SK-N-SH (cell line): ENCODE measurements around the gene LSM14B. TPM values are rescaled to one million over a fixed set of nuclear protein-coding genes. Genes with fewer than 3 reads are reported as not detected.

Source experiments
- CTCF ChIA-PET: fragments of 300-600, 350-600 bp; formaldehyde crosslinking; extraction: SDS; loops from one replicate; lab custom pipeline; 2021; lab: Yijun Ruan, JAX
- POLR2A ChIA-PET: fragments of 350-600 bp; sonication (Branson Sonifier 250); formaldehyde crosslinking; extraction: SDS; loops from one replicate; lab custom pipeline; 2020; ENCODE audit warnings: antibody characterized with exemption, inconsistent platforms; lab: Yijun Ruan, JAX
- DNase-seq: peaks from one replicate; pipeline ENCODE4 v3.0.0; 2012
- H2AFZ ChIP-seq: fragments of 200-600 bp; sonication (generic); 2 replicates; pipeline ENCODE4 v1.8.1; 2016; ENCODE audit warnings: antibody characterized with exemption, mild to moderate bottlenecking, low read depth
- H3F3A ChIP-seq: fragments of 200-600 bp; sonication (generic); replicated peaks from 2 replicates; pipeline ENCODE3; 2016; ENCODE audit warnings: antibody characterized with exemption, mild to moderate bottlenecking; ENCODE audit not compliant: insufficient read depth
- H3K27ac ChIP-seq, 2 experiments: fragments of 200-500 bp in 1 of 2; fragments of 200-600 bp in 1 of 2; sonication (Bioruptor generic) in 1 of 2; sonication (generic), shearing (Covaris generic) in 1 of 2; 2 replicates each; pipeline versions ENCODE4 v1.5.1 to v1.6.1; 2014 to 2016; ENCODE audit warnings: low read depth in 2 of 2, inconsistent platforms in 1 of 2, low read length in 1 of 2, mild to moderate bottlenecking in 1 of 2, mixed read lengths in 1 of 2
- H3K27me3 ChIP-seq: fragments of 200-600 bp; sonication (generic), shearing (Covaris generic); 2 replicates; pipeline ENCODE4 v1.6.1; 2016; ENCODE audit warnings: mixed run types; ENCODE audit not compliant: insufficient read depth
- H3K36me3 ChIP-seq, 2 experiments: fragments of 200-500 bp in 1 of 2; fragments of 200-600 bp in 1 of 2; sonication (Bioruptor generic) in 1 of 2; sonication (generic) in 1 of 2; replicated peaks in 1 of 2; 2 replicates each; pipeline versions ENCODE3 to v1.5.1; 2014 to 2016; ENCODE audit warnings: low read length in 1 of 2, mild to moderate bottlenecking in 1 of 2; ENCODE audit not compliant: insufficient read depth in 2 of 2, control insufficient read depth in 1 of 2
- H3K4me1 ChIP-seq, 2 experiments: fragments of 200-500 bp in 1 of 2; fragments of 200-600 bp in 1 of 2; sonication (Bioruptor generic) in 1 of 2; sonication (generic), shearing (Covaris generic) in 1 of 2; 2 replicates each; pipeline versions ENCODE4 v1.5.1 to v1.6.1; 2014 to 2016; ENCODE audit warnings: low read depth in 1 of 2, low read length in 1 of 2, mixed run types in 1 of 2; ENCODE audit not compliant: insufficient read depth in 2 of 2, control insufficient read depth in 1 of 2
- H3K4me2 ChIP-seq: fragments of 200-600 bp; sonication (generic), shearing (Covaris generic); 2 replicates; pipeline ENCODE4 v1.6.1; 2017; ENCODE audit warnings: mixed run types
- H3K4me3 ChIP-seq, 2 experiments: fragments of 200-500 bp in 1 of 2; fragments of 200-600 bp in 1 of 2; sonication (Bioruptor generic) in 1 of 2; sonication (generic), shearing (Covaris generic) in 1 of 2; 2 replicates each; pipeline versions ENCODE4 v1.5.1 to v1.8.1; 2014 to 2016; ENCODE audit warnings: low read depth in 2 of 2, inconsistent platforms in 1 of 2, low read length in 1 of 2, mild to moderate bottlenecking in 1 of 2, mixed read lengths in 1 of 2, moderate library complexity in 1 of 2
- H3K79me2 ChIP-seq: fragments of 200-600 bp; sonication (generic); 2 replicates; pipeline ENCODE4 v1.8.1; 2017; ENCODE audit warnings: mild to moderate bottlenecking; ENCODE audit not compliant: insufficient read depth
- H3K9ac ChIP-seq: fragments of 200-600 bp; sonication (generic); 2 replicates; pipeline ENCODE4 v1.6.1; 2017; ENCODE audit warnings: mixed run types
- H3K9me2 ChIP-seq: fragments of 200-600 bp; sonication (generic); 2 replicates; pipeline ENCODE4 v1.6.1; 2017; ENCODE audit warnings: mixed run types
- H3K9me3 ChIP-seq: fragments of 200-600 bp; sonication (generic); 2 replicates; pipeline ENCODE4 v1.6.1; 2017; ENCODE audit warnings: mixed run types, mild to moderate bottlenecking, moderate library complexity
- H4K20me1 ChIP-seq: fragments of 200-600 bp; sonication (generic); 2 replicates; pipeline ENCODE4 v1.6.1; 2017; ENCODE audit warnings: mild to moderate bottlenecking, mixed run types; ENCODE audit not compliant: insufficient read depth
- CHD2 ChIP-seq: fragments of 150-350 bp; IDR thresholded peaks from 2 replicates; pipeline ENCODE4 v1.6.1; 2018; ENCODE audit warnings: low read length; ENCODE audit not compliant: partially characterized antibody
- EP300 ChIP-seq, 2 experiments: IDR thresholded peaks; 2 replicates each; pipeline versions ENCODE4 v1.4.0 to v1.6.1; 2012; ENCODE audit warnings: borderline replicate concordance in 1 of 2, low read depth in 1 of 2, low read length in 1 of 2
- EZH2phosphoT487 ChIP-seq: fragments of 200-600 bp; sonication (generic); IDR thresholded peaks from 2 replicates; pipeline ENCODE4 v1.6.1; 2017; ENCODE audit warnings: low read depth, mixed run types, mild to moderate bottlenecking, antibody characterized with exemption, moderate library complexity, borderline replicate concordance
- FOXM1 ChIP-seq: IDR thresholded peaks from 2 replicates; pipeline ENCODE4 v1.4.0; 2012; ENCODE audit warnings: low read depth, mild to moderate bottlenecking
- GABPA ChIP-seq: IDR thresholded peaks from 2 replicates; pipeline ENCODE4 v1.4.0; 2012; ENCODE audit warnings: low read depth, mild to moderate bottlenecking
- IRF3 ChIP-seq: fragments of 150-350 bp; IDR thresholded peaks from 2 replicates; pipeline ENCODE4 v1.6.1; 2016; ENCODE audit warnings: mild to moderate bottlenecking, low read depth, low read length
- MEF2A ChIP-seq: IDR thresholded peaks from 2 replicates; pipeline ENCODE4 v1.4.0; 2012; ENCODE audit warnings: low read depth, borderline replicate concordance
- MXI1 ChIP-seq: IDR thresholded peaks from 2 replicates; pipeline ENCODE4 v1.6.1; 2012; ENCODE audit warnings: mild to moderate bottlenecking, low read depth, low read length, improper control_type of control experiment
- NFIC ChIP-seq: IDR thresholded peaks from 2 replicates; pipeline ENCODE4 v1.4.0; 2012; ENCODE audit warnings: borderline replicate concordance
- POLR2AphosphoS5 ChIP-seq: IDR thresholded peaks from 2 replicates; pipeline ENCODE4 v1.6.1; 2012; ENCODE audit warnings: low read depth, low read length
- RAD21 ChIP-seq: IDR thresholded peaks from 2 replicates; pipeline ENCODE4 v1.6.1; 2012; ENCODE audit warnings: mild to moderate bottlenecking, low read length
- RCOR1 ChIP-seq: fragments of 150-350 bp; IDR thresholded peaks from 2 replicates; pipeline ENCODE4 v1.6.1; 2017; ENCODE audit warnings: antibody characterized with exemption, low read length
- RFX5 ChIP-seq: IDR thresholded peaks from 2 replicates; pipeline ENCODE4 v1.6.1; 2012; ENCODE audit warnings: mild to moderate bottlenecking, improper control_type of control experiment, low read length
- SIN3A ChIP-seq: IDR thresholded peaks from 2 replicates; pipeline ENCODE4 v1.6.1; 2012; ENCODE audit warnings: low read depth, mild to moderate bottlenecking, low read length, moderate library complexity, borderline replicate concordance
- TAF1 ChIP-seq: IDR thresholded peaks from 2 replicates; pipeline ENCODE4 v1.6.1; 2012; ENCODE audit warnings: low read depth, mild to moderate bottlenecking, low read length, moderate library complexity, borderline replicate concordance
- TEAD4 ChIP-seq: IDR thresholded peaks from 2 replicates; pipeline ENCODE4 v1.4.0; 2012; ENCODE audit warnings: mild to moderate bottlenecking, borderline replicate concordance; ENCODE audit not compliant: insufficient read depth
- WGBS: methylation state at CpG from one replicate; pipeline ENCODE4 v1.1.6; 2017; ENCODE audit warnings: low lambda C conversion rate; 5-methylcytosine and 5-hydroxymethylcytosine counted together
- polyA plus RNA-seq, 3 experiments: library from polyadenylated mRNA; depleted of rRNA; stranded (reverse); fragments of >200 nt; gene quantifications; 2 replicates each; pipeline ENCODE4 v1.2.3, GENCODE V29; 2012
- TF ChIP-seq, protein P1 (sequence below): fragments of 150-350 bp; IDR thresholded peaks from 2 replicates; pipeline ENCODE4 v1.6.1; 2017; ENCODE audit warnings: antibody characterized with exemption, low read length, low read depth, borderline replicate concordance

The LSM14B gene
- polyA plus RNA-seq, 1 of the 3 experiments (the other 2 are of a cell fraction) = 64.6 TPM

DNA sequence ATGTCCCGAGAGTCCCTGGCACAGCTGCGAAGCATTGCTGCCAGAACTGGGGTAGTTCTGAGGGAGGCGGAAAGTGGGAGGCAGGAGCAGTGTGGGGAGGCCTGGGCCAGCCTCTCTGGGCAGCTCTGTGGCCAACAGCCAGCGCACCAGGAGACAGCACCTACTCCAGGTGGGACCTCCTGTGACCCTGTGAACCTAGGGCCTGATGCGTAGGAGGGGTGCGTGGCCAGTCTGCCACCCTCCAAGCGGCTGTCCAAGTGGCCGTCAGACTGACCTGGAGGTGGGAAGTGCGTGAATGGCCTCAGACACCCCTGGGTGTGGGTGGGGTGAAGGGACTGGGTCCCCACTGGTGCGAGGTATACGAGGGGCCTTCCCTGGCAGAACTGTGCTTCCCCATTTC lies 36.8 kb downstream of the LSM14B start:
- Histone ChIP-seq H3K4me3 (no peak overlapping the region), H3K79me2 (peaks cover 53% of the 10 kb centered on the region)
- TF ChIP-seq EP300 (IDR thresholded peaks at IDR 0.05; ENCODE audit: borderline replicate concordance in 1 of 2, low read depth in 1 of 2, low read length in 1 of 2) (no peak), SIN3A (no peak)
- TF ChIP-seq, protein P1, sequence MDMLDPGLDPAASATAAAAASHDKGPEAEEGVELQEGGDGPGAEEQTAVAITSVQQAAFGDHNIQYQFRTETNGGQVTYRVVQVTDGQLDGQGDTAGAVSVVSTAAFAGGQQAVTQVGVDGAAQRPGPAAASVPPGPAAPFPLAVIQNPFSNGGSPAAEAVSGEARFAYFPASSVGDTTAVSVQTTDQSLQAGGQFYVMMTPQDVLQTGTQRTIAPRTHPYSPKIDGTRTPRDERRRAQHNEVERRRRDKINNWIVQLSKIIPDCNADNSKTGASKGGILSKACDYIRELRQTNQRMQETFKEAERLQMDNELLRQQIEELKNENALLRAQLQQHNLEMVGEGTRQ = no peak
- TF ChIP-seq, all 33 proteins: peak for 0
- CTCF ChIA-PET = interaction anchor here (1.3 kb wide), 1 partner anchor 149 kb away, joined by 3 read pairs; no protein-coding TSS in a partner anchor
- Histone ChIP-seq H3K9ac (no peak overlapping the region), H3K27me3 (no peaks in the 10 kb centered on the region), H3K9me2 (no peaks in the 10 kb centered on the region), H2AFZ (no peak overlapping the region), H3K4me1 (peaks cover 0 to 5% of the 10 kb centered on the region in 2 experiments; a peak in 1 of 4 replicates), H3K4me2 (no peak overlapping the region), H3K27ac (no peak overlapping the region), H3K9me3 (no peaks in the 10 kb centered on the region), H3F3A (no peaks in the 10 kb centered on the region), H4K20me1 (peaks cover 42% of the 10 kb centered on the region), H3K36me3 (peaks cover 0 to 21% of the 10 kb centered on the region in 2 experiments)
- 77% methylated on average over 3 of the region's 11 CpGs for WGBS
- POLR2A ChIA-PET = interaction anchor here (0.6 kb wide), 1 partner anchor 52 kb away, joined by 3 read pairs; no protein-coding TSS in a partner anchor
- no peak for DNase-seq

GRCh38 chr20:62159839-62160238 lies 37.6 kb downstream of the LSM14B start:
- Histone ChIP-seq H3K4me2 (no peak overlapping the region), H3K79me2 (peaks cover 46% of the 10 kb centered on the region)

More at GRCh38 chr20:62159839-62160238, 37.6 kb downstream of the LSM14B start:
- Histone ChIP-seq H3K27ac (no peak overlapping the region), H3K9me2 (no peaks in the 10 kb centered on the region), H2AFZ (no peak overlapping the region), H3K4me1 (peaks cover 0 to 5% of the 10 kb centered on the region in 2 experiments; a peak in 1 of 4 replicates), H3F3A (no peaks in the 10 kb centered on the region), H3K27me3 (no peaks in the 10 kb centered on the region), H3K9ac (no peak overlapping the region), H4K20me1 (peaks cover 38% of the 10 kb centered on the region), H3K9me3 (no peaks in the 10 kb centered on the region), H3K36me3 (peaks cover 0 to 24% of the 10 kb centered on the region in 2 experiments)
- ChIA-PET CTCF (interaction anchor here (1.3 kb wide), 1 partner anchor 149 kb away, joined by 3 read pairs; no protein-coding TSS in a partner anchor), POLR2A (no interaction called here)
- WGBS = 72% methylated on average over 14 of the region's 14 CpGs
- DNase-seq = no peak
- TF ChIP-seq EZH2phosphoT487 = no peak
- TF ChIP-seq EP300 (IDR thresholded peaks at IDR 0.05; ENCODE audit: borderline replicate concordance in 1 of 2, low read depth in 1 of 2, low read length in 1 of 2) = no peak
- TF ChIP-seq RFX5 = no peak
- no peak for TF ChIP-seq MEF2A
- no peak for TF ChIP-seq TEAD4
- TF ChIP-seq MXI1 = no peak
- TF ChIP-seq TAF1 = no peak
- no peak for TF ChIP-seq GABPA
- no peak for TF ChIP-seq RAD21
- no peak for TF ChIP-seq RCOR1
- no peak for TF ChIP-seq NFIC
- no peak for TF ChIP-seq IRF3
- TF ChIP-seq POLR2AphosphoS5 = no peak
- TF ChIP-seq, protein P1 = no peak
- TF ChIP-seq SIN3A = no peak
- TF ChIP-seq CHD2 = no peak
- TF ChIP-seq FOXM1 = no peak
- TF ChIP-seq, all 33 proteins: peak for 0
- H3K4me3 ChIP-seq = no peak overlapping the region
